Neural progenitor cell (in vitro differentiated cells): Measurements from ENCODE around the gene PIP4K2C. TPM values are rescaled to one million over a fixed set of nuclear protein-coding genes. Genes with fewer than 3 reads are reported as not detected.
A peak's percentile ranks its signal among the peaks of the same experiment; 100 is the strongest.

ENCODE experiments used
- DNase-seq: peaks from one replicate; pipeline ENCODE4 v3.0.0-alpha.2; 2016; ENCODE audit warnings: low spot score
- H2AFZ ChIP-seq: fragments of 200-600 bp; sonication (generic); replicated peaks from 2 replicates; pipeline ENCODE4 v1.6.1; 2016; ENCODE audit warnings: antibody characterized with exemption
- H3F3A ChIP-seq: fragments of 200-600 bp; sonication (generic); 2 replicates; pipeline ENCODE4 v1.6.1; 2016; ENCODE audit warnings: antibody characterized with exemption, low read depth
- H3K27ac ChIP-seq: fragments of 200-600 bp; sonication (generic); 2 replicates; pipeline ENCODE4 v1.5.1; 2016; ENCODE audit warnings: mild to moderate bottlenecking
- H3K27me3 ChIP-seq: fragments of 200-600 bp; sonication (generic); 2 replicates; pipeline ENCODE4 v1.6.1; 2016; ENCODE audit warnings: mild to moderate bottlenecking, moderate library complexity
- H3K36me3 ChIP-seq: fragments of 200-600 bp; sonication (generic); 2 replicates; pipeline ENCODE4 v1.5.1; 2016
- H3K4me1 ChIP-seq: fragments of 200-600 bp; sonication (generic); 2 replicates; pipeline ENCODE4 v1.6.1; 2016; ENCODE audit warnings: mixed run types
- H3K4me2 ChIP-seq: fragments of 200-600 bp; sonication (generic); 2 replicates; pipeline ENCODE4 v1.6.1; 2016
- H3K4me3 ChIP-seq: fragments of 200-600 bp; sonication (generic); 2 replicates; pipeline ENCODE4 v1.5.1; 2016
- H3K79me2 ChIP-seq: fragments of 200-600 bp; sonication (generic); 2 replicates; pipeline ENCODE4 v1.6.1; 2016; ENCODE audit warnings: low read depth
- H3K9ac ChIP-seq: fragments of 200-600 bp; sonication (generic); 2 replicates; pipeline ENCODE4 v1.6.1; 2016
- H3K9me3 ChIP-seq: fragments of 200-600 bp; sonication (generic); 2 replicates; pipeline ENCODE4 v1.5.1; 2016; ENCODE audit warnings: low read depth
- H4K20me1 ChIP-seq: fragments of 200-600 bp; sonication (generic); 2 replicates; pipeline ENCODE4 v1.6.1; 2016; ENCODE audit warnings: low read depth
- H3K27ac Mint-ChIP-seq: 3 replicates; pipeline ENCODE4 v1.8.0; 2021; ENCODE audit warnings: mixed read lengths
- H3K27me3 Mint-ChIP-seq: 2 replicates; pipeline ENCODE4 v1.8.0; 2022; ENCODE audit warnings: low read depth, mild to moderate bottlenecking, inconsistent platforms, moderate library complexity, mixed read lengths; ENCODE audit not compliant: insufficient read depth
- H3K36me3 Mint-ChIP-seq: 3 replicates; pipeline ENCODE4 v1.8.0; 2021; ENCODE audit warnings: mixed read lengths
- H3K4me1 Mint-ChIP-seq: 3 replicates; pipeline ENCODE4 v1.8.0; 2021; ENCODE audit warnings: mixed read lengths
- H3K4me3 Mint-ChIP-seq: 3 replicates; pipeline ENCODE4 v1.8.0; 2021; ENCODE audit warnings: mild to moderate bottlenecking, moderate library complexity, mixed read lengths
- H3K9me3 Mint-ChIP-seq: 3 replicates; pipeline ENCODE4 v1.8.0; 2020; ENCODE audit warnings: mixed read lengths
- CTCF ChIP-seq: fragments of 200-600 bp; sonication (generic); IDR thresholded peaks from 2 replicates; pipeline ENCODE4 v1.5.1; 2017; ENCODE audit warnings: antibody characterized with exemption, mild to moderate bottlenecking
- EZH2 ChIP-seq: fragments of 200-600 bp; sonication (generic); IDR thresholded peaks from 2 replicates; pipeline ENCODE4 v1.6.1; 2017; ENCODE audit warnings: antibody characterized with exemption, mild to moderate bottlenecking, moderate library complexity
- EZH2phosphoT487 ChIP-seq: fragments of 200-600 bp; sonication (generic); IDR thresholded peaks from 2 replicates; pipeline ENCODE4 v1.6.1; 2017; ENCODE audit warnings: antibody characterized with exemption
- total RNA-seq: library from RNA; depleted of rRNA; stranded (reverse); fragments of >200 nt; gene quantifications from 2 replicates; pipeline ENCODE4 v1.2.3, GENCODE V29; 2015; ENCODE audit warnings: low replicate concordance

The PIP4K2C gene
- total RNA-seq, 1 donor from 2014 or later = 15.5 TPM

GRCh38 chr12:57629897-57630471, 39.0 kb downstream of the PIP4K2C start:
- H2AFZ ChIP-seq = no peak overlapping the region
- peaks cover 9% of the 10 kb centered on the region for H3K36me3 Mint-ChIP-seq
- H3K36me3 ChIP-seq = no peaks in the 10 kb centered on the region
- no peak overlapping the region for H3K27ac ChIP-seq
- H3K4me1 Mint-ChIP-seq = peaks cover 11% of the 10 kb centered on the region
- H3F3A ChIP-seq = peaks cover 11% of the 10 kb centered on the region
- no peaks in the 10 kb centered on the region for H3K79me2 ChIP-seq
- H3K4me3 ChIP-seq = no peak overlapping the region
- TF ChIP-seq CTCF = no peak
- no peak for TF ChIP-seq EZH2
- no peak for TF ChIP-seq EZH2phosphoT487
- no peak overlapping the region for H3K4me3 Mint-ChIP-seq
- H3K9me3 ChIP-seq = no peaks in the 10 kb centered on the region
- peaks cover 100% of the 10 kb centered on the region for H3K27me3 ChIP-seq
- H3K4me2 ChIP-seq = no peak overlapping the region
- peaks cover 33% of the 10 kb centered on the region for H3K27me3 Mint-ChIP-seq
- peaks cover 25% of the 10 kb centered on the region for H4K20me1 ChIP-seq
- peak overlapping the region; percentile 60 for H3K27ac Mint-ChIP-seq
- peaks cover 10% of the 10 kb centered on the region for H3K4me1 ChIP-seq
- no peak overlapping the region for H3K9ac ChIP-seq
- DNase-seq = peak; percentile 1
- peaks cover 4% of the 10 kb centered on the region for H3K9me3 Mint-ChIP-seq

GRCh38 chr12:57630891-57631433, 40.0 kb downstream of the PIP4K2C start:
- H3K4me3 Mint-ChIP-seq = peak overlapping the region; percentile 86
- Histone ChIP-seq H4K20me1 (peaks cover 25% of the 10 kb centered on the region), H3K79me2 (no peaks in the 10 kb centered on the region), H3K4me3 (no peak overlapping the region), H3K27ac (no peak overlapping the region), H3K36me3 (no peaks in the 10 kb centered on the region), H3K4me1 (peaks cover 10% of the 10 kb centered on the region), H3K4me2 (peak overlapping the region; percentile 98), H3K9ac (no peak overlapping the region), H2AFZ (no peak overlapping the region), H3K9me3 (no peaks in the 10 kb centered on the region), H3F3A (peaks cover 11% of the 10 kb centered on the region), H3K27me3 (peaks cover 100% of the 10 kb centered on the region)
- no peak overlapping the region for H3K27ac Mint-ChIP-seq
- no peak for TF ChIP-seq CTCF
- TF ChIP-seq EZH2 = no peak
- no peak for TF ChIP-seq EZH2phosphoT487
- H3K4me1 Mint-ChIP-seq = peaks cover 11% of the 10 kb centered on the region
- peaks cover 32% of the 10 kb centered on the region for H3K27me3 Mint-ChIP-seq
- peaks cover 6% of the 10 kb centered on the region for H3K36me3 Mint-ChIP-seq
- peak; percentile 1 for DNase-seq
- peaks cover 4% of the 10 kb centered on the region for H3K9me3 Mint-ChIP-seq

GRCh38 chr12:57631566-57632072, 40.6 kb downstream of the PIP4K2C start:
- H3F3A ChIP-seq = peaks cover 11% of the 10 kb centered on the region
- Mint-ChIP-seq H3K27ac (no peak overlapping the region), H3K9me3 (peaks cover 4% of the 10 kb centered on the region), H3K27me3 (peaks cover 32% of the 10 kb centered on the region), H3K36me3 (peaks cover 6% of the 10 kb centered on the region), H3K4me3 (peak overlapping the region; percentile 86), H3K4me1 (peaks cover 11% of the 10 kb centered on the region)
- TF ChIP-seq CTCF (no peak), EZH2 (peak; percentile 84), EZH2phosphoT487 (peak; percentile 88)
- H4K20me1 ChIP-seq = peaks cover 25% of the 10 kb centered on the region
- peaks cover 100% of the 10 kb centered on the region for H3K27me3 ChIP-seq
- peak; percentile 45 for DNase-seq
- H3K27ac ChIP-seq = no peak overlapping the region
- H2AFZ ChIP-seq = peak overlapping the region; percentile 90
- H3K79me2 ChIP-seq = no peaks in the 10 kb centered on the region
- peaks cover 10% of the 10 kb centered on the region for H3K4me1 ChIP-seq
- H3K9me3 ChIP-seq = no peaks in the 10 kb centered on the region
- H3K4me3 ChIP-seq = peak overlapping the region; percentile 64
- no peak overlapping the region for H3K9ac ChIP-seq
- peak overlapping the region; percentile 98 for H3K4me2 ChIP-seq
- H3K36me3 ChIP-seq = no peaks in the 10 kb centered on the region
